Sigmoid colon (tissue), 7 donors: ENCODE data around the gene KLHDC9. TPM values are rescaled to one million over a fixed set of nuclear protein-coding genes. Genes with fewer than 3 reads are reported as not detected.

Experiments
- DNase-seq: peaks from one replicate; pipeline ENCODE4 v3.0.0-alpha.2; 2019
- H3K27ac ChIP-seq, 4 donors: fragments of 200-600 bp; sonication (generic); one replicate each; pipeline ENCODE4 v1.5.1; 2016 to 2019; ENCODE audit warnings: mild to moderate bottlenecking in 1 of 4
- H3K27me3 ChIP-seq, 3 donors: fragments of 200-600 bp; sonication (generic); one replicate each; pipeline ENCODE4 v1.5.1; 2019; ENCODE audit warnings: mild to moderate bottlenecking in 1 of 3
- H3K36me3 ChIP-seq, 4 donors: fragments of 200-600 bp; sonication (generic); one replicate each; pipeline ENCODE4 v1.5.1; 2016 to 2019
- H3K4me1 ChIP-seq, 4 donors: fragments of 200-600 bp; sonication (generic); one replicate each; pipeline ENCODE4 v1.5.1; 2017 to 2019
- H3K4me3 ChIP-seq, 4 donors: fragments of 200-600 bp; sonication (generic); one replicate each; pipeline ENCODE4 v1.5.1; 2017 to 2019; ENCODE audit warnings: mild to moderate bottlenecking in 2 of 4, moderate library complexity in 1 of 4
- H3K9me3 ChIP-seq, 4 donors: fragments of 200-600 bp in 3 of 4; sonication (generic) in 3 of 4; one replicate each; pipeline versions ENCODE4 v1.5.1 to v1.6.1; 2013 to 2019
- EP300 ChIP-seq, 4 donors: sonication (generic); formaldehyde crosslinking; IDR thresholded peaks; one replicate each; pipeline ENCODE4 v1.6.1; 2017; ENCODE audit warnings: antibody characterized with exemption in 4 of 4
- POLR2A ChIP-seq, 2 donors: fragments of 450-650 bp; IDR thresholded peaks; one replicate each; pipeline ENCODE4 v1.6.1; 2016; ENCODE audit warnings: antibody characterized with exemption in 2 of 2, mild to moderate bottlenecking in 2 of 2, moderate library complexity in 2 of 2
- POLR2AphosphoS5 ChIP-seq, 4 donors: sonication (generic); formaldehyde crosslinking; IDR thresholded peaks; one replicate each; pipeline ENCODE4 v1.6.1; 2017; ENCODE audit warnings: antibody characterized with exemption in 4 of 4
- WGBS, 2 donors: extraction: QIAGEN DNeasy Blood & Tissue Kit; methylation state at CpG; one replicate each; pipeline ENCODE4 v1.1.7; 2013; 5-methylcytosine and 5-hydroxymethylcytosine counted together
- intact Hi-C: fragments of 100-400 bp; cut with DNase I; formaldehyde crosslinking; loops from one replicate; pipeline ENCODE4 v1.15.1; 2023
- polyA plus RNA-seq, 3 donors: library from polyadenylated mRNA; stranded (reverse); fragments of 200-250 nt; gene quantifications; one replicate each; pipeline ENCODE4 v1.2.3, GENCODE V29; 2013
- total RNA-seq, 4 donors: library from RNA; depleted of rRNA; stranded (reverse); fragments of >200 nt; gene quantifications; one replicate each; pipeline ENCODE4 v1.1.0, GENCODE V29; 2016
- TF ChIP-seq, protein P1 (sequence below), 4 experiments: fragments of 450-650 bp in 3 of 4; fragments of 200-600 bp in 1 of 4; IDR thresholded peaks; one replicate each; pipeline ENCODE4 v1.5.1; 2016 to 2019; ENCODE audit warnings: antibody characterized with exemption in 4 of 4, mild to moderate bottlenecking in 3 of 4, moderate library complexity in 2 of 4
- donor health status: healthy with polysubstance abuse.
- donor health status: Bipolar disorder and iron deficiency.
- donor health status: healthy.

The KLHDC9 gene
- total and polyA plus RNA-seq, 7 donors = 4.7 to 14.1 (median 9.9) TPM

DNA sequence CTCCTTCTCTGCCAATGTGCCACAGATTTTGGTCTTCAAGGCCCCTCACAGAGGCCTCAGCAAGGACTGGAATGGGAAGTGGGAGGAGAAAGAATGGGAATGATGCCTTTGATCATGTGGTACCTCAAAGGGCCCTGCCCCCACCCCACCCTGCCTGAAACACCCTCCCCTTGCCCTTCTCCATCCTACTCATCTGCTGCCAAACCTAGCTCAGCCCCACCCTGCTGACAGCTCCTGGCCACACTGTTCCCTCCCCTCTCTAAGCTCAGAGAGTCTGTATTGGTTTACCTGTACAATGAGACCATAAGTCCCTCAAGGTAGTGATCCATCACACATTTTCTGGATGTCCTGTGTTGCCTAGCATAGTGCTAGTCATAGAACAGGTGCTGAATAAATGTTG, 21.8 kb upstream of the KLHDC9 start:
- peaks cover 0 to 4% (median 0%) of the 10 kb centered on the region in 3 donors for H3K27me3 ChIP-seq
- no peaks in the 10 kb centered on the region for H3K9me3 ChIP-seq
- TF ChIP-seq POLR2AphosphoS5 (IDR thresholded peaks at IDR 0.05) = no peak
- no peak for TF ChIP-seq EP300 (IDR thresholded peaks at IDR 0.05)
- no peak for TF ChIP-seq POLR2A (IDR thresholded peaks at IDR 0.05)
- TF ChIP-seq, protein P1, sequence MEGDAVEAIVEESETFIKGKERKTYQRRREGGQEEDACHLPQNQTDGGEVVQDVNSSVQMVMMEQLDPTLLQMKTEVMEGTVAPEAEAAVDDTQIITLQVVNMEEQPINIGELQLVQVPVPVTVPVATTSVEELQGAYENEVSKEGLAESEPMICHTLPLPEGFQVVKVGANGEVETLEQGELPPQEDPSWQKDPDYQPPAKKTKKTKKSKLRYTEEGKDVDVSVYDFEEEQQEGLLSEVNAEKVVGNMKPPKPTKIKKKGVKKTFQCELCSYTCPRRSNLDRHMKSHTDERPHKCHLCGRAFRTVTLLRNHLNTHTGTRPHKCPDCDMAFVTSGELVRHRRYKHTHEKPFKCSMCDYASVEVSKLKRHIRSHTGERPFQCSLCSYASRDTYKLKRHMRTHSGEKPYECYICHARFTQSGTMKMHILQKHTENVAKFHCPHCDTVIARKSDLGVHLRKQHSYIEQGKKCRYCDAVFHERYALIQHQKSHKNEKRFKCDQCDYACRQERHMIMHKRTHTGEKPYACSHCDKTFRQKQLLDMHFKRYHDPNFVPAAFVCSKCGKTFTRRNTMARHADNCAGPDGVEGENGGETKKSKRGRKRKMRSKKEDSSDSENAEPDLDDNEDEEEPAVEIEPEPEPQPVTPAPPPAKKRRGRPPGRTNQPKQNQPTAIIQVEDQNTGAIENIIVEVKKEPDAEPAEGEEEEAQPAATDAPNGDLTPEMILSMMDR (IDR thresholded peaks at IDR 0.05) = no peak
- no peak for DNase-seq
- no peaks in the 10 kb centered on the region for H3K36me3 ChIP-seq
- no peak overlapping the region for H3K4me3 ChIP-seq
- no peaks in the 10 kb centered on the region for H3K4me1 ChIP-seq
- H3K27ac ChIP-seq = no peak overlapping the region
- intact Hi-C loops = no loop called here

DNA sequence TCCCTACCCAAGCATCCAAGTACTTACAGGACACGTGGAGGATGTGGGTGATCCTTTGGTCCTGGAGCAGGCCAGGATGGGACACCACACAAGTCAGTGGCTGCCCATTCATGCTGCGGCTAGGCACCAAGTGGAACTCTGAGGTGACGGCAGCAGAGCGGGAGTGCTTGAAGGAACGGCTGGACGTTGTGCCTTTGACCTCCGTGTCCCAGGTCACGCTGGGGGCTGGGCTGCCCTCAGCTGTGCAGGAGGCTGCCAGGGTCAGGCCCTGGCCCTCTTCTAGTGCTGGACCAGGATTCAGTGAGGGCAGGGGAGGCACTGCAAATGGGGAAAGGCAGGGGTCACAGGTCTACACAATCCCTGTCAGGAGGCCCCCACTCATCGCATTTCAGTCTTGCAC, 20.7 kb upstream of the KLHDC9 start:
- peaks cover 0 to 4% (median 0%) of the 10 kb centered on the region in 3 donors for H3K27me3 ChIP-seq
- H3K9me3 ChIP-seq = no peaks in the 10 kb centered on the region
- no peaks in the 10 kb centered on the region for H3K36me3 ChIP-seq
- TF ChIP-seq POLR2A (IDR thresholded peaks at IDR 0.05) = no peak
- TF ChIP-seq POLR2AphosphoS5 (IDR thresholded peaks at IDR 0.05) = no peak
- TF ChIP-seq EP300 (IDR thresholded peaks at IDR 0.05) = no peak
- no peak for DNase-seq
- H3K27ac ChIP-seq = no peak overlapping the region
- intact Hi-C loops = no loop called here
- H3K4me1 ChIP-seq = no peaks in the 10 kb centered on the region
- 86% methylated on average over 9 of the region's 9 CpGs for WGBS, 2 donors
- no peak overlapping the region for H3K4me3 ChIP-seq

DNA sequence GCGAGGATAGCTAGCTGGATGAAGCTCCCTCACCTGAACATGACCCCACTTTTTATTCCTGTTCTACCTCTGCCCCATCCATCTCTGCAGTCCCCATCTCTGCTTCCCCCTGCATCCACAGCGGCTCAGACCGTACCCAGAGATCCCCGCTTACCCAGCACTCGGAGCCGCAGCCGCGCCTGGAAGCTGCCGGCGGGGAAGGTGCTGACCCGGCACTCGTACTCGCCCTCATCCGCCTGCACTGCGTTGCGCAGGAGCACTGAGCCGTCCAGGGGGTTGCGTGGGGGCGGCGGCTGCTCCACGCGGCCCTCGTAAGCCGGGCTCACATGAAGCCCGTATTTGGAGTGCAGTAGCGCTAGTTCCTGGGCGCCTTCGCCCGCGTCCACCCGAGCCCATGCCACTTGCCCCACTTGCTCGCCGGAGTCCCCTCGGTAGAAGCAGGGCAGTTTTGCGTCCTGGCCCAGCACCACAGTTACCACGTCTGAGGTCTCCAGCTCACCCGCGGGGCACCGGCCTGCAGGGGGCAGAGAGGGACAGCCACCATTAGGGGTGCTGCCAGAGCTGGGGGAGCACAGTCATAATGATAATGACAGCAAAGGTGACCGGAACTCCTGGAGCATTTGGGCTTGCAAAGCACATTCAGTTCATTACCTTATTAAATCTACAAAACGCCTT, 18.6 kb upstream of the KLHDC9 start:
- TF ChIP-seq, protein P1 (IDR thresholded peaks at IDR 0.05) = no peak
- TF ChIP-seq POLR2AphosphoS5 (IDR thresholded peaks at IDR 0.05) (no peak), POLR2A (IDR thresholded peaks at IDR 0.05) (no peak), EP300 (IDR thresholded peaks at IDR 0.05) (no peak)
- H3K9me3 ChIP-seq = no peaks in the 10 kb centered on the region
- H3K27me3 ChIP-seq = peaks cover 0 to 4% (median 0%) of the 10 kb centered on the region in 3 donors
- no peak overlapping the region for H3K4me3 ChIP-seq
- no peaks in the 10 kb centered on the region for H3K4me1 ChIP-seq
- H3K36me3 ChIP-seq = no peaks in the 10 kb centered on the region
- intact Hi-C loops = no loop called here
- H3K27ac ChIP-seq = no peak overlapping the region
- 78 to 89% methylated on average over 41 of the region's 41 CpGs for WGBS, 2 donors
- DNase-seq = no peak

DNA sequence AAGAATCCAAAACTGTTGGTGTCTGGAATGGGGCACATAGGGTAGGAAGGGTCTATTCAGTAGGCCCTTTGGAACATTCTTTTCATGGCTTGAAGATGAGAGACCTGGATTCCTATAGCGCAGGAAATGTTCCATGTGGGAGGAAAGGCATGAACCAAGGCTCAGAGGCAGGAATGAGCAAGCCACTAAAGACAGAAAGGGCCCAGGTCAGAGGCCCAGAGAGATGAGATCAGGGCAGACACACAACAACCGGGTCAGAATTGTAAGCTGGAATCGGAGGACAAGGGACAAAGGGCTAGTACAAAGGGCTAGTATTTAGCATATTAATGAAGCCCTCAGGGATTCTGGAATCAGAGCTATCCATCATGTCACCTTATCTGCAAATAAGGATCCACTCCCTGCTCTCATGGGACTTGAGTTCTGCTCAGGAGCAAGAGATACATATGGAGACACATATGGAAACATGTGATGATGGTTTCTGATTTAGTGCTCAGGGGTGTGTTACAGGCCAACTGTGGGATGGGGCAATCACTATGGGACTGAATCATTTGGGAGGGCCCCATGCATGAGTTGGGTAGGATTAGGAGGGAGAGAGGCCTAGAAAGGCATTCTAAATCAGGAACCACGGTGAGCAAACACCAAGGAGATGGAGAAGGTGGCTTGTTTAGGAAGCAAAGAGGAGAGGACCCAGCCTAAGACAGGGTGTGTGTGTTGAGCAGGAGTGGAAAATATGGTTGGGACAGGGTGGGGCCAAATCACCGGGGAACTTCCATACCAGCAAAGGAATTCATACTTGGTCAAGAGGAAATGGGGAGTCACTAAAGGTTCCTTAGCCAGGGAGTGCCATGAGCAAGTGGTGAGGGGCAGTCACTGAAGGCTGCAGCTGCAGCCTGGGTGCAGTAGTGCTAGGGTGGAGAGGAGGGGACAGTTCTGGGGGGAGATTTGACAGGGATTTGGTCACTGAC, 17.4 kb upstream of the KLHDC9 start:
- 77 to 83% methylated on average over 5 of the region's 5 CpGs for WGBS, 2 donors
- no peak overlapping the region for H3K4me3 ChIP-seq
- no peak overlapping the region for H3K27ac ChIP-seq
- no peak for DNase-seq
- peaks cover 0 to 4% (median 0%) of the 10 kb centered on the region in 3 donors for H3K27me3 ChIP-seq
- no peaks in the 10 kb centered on the region for H3K9me3 ChIP-seq
- H3K36me3 ChIP-seq = no peaks in the 10 kb centered on the region
- no peaks in the 10 kb centered on the region for H3K4me1 ChIP-seq
- TF ChIP-seq EP300 (IDR thresholded peaks at IDR 0.05) = no peak
- no peak for TF ChIP-seq POLR2AphosphoS5 (IDR thresholded peaks at IDR 0.05)
- no peak for TF ChIP-seq POLR2A (IDR thresholded peaks at IDR 0.05)
- TF ChIP-seq, protein P1 (IDR thresholded peaks at IDR 0.05) = no peak
- intact Hi-C loops = no loop called here

DNA sequence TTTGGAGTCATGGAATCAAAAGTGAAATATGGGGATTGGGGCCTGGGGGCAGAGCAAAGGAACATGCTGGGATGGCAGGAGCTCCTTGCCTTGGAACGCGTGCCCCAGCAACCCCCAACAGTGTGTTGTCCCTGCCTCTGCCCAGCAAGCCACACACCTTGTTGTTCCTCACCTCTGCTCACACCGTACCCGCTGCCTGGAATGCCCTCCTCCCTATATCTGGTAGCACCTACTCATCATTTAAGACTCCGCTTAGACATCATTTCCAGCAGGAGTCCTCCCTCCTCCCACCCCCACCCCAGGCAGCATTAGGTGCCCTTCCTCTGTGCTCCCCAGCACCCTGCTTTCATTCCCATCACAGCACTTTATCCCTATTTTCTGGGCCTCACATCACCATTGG, 16.6 kb upstream of the KLHDC9 start:
- Histone ChIP-seq H3K27ac (no peak overlapping the region), H3K4me1 (no peaks in the 10 kb centered on the region), H3K4me3 (no peak overlapping the region), H3K27me3 (peaks cover 0 to 4% (median 0%) of the 10 kb centered on the region in 3 donors), H3K36me3 (no peaks in the 10 kb centered on the region), H3K9me3 (no peaks in the 10 kb centered on the region)
- 75 to 78% methylated on average over 5 of the region's 5 CpGs for WGBS, 2 donors
- intact Hi-C loops = no loop called here
- DNase-seq = no peak
- TF ChIP-seq EP300 (IDR thresholded peaks at IDR 0.05) (no peak), POLR2A (IDR thresholded peaks at IDR 0.05) (no peak), POLR2AphosphoS5 (IDR thresholded peaks at IDR 0.05) (no peak)
- TF ChIP-seq, protein P1 (IDR thresholded peaks at IDR 0.05) = no peak
